ENCODE measurements around the gene SGK1. TPM values are rescaled to one million over a fixed set of nuclear protein-coding genes. Genes with fewer than 3 reads are reported as not detected.

Gene SGK1
- total and polyA plus RNA-seq, 10 of the 15 experiments (the other 5 are each of a cell fraction or from before 2014, with no cell fraction given) = 0.62 to 5.1 (median 2.9) TPM

GRCh38 chr6:134254118-134254517 is 63.8 kb downstream of the SGK1 start:
- DNase-seq (ENCODE audit: low read depth, low spot score) (no peak), FAIRE-seq (no peak), ATAC-seq (no peak)
- H4K20me1 ChIP-seq (ENCODE audit: control insufficient read depth, insufficient read depth) = no peaks in the 10 kb centered on the region
- no peak overlapping the region for H2AFZ ChIP-seq (ENCODE audit: control insufficient read depth, low read depth, low read length)
- WGBS (ENCODE audit: insufficient coverage, insufficient replicate concordance, low lambda C conversion rate, missing lambda C conversion rate) = 81% methylated on average over 4 of the region's 4 CpGs
- no peak overlapping the region for H3K9ac ChIP-seq (ENCODE audit: control insufficient read depth, insufficient read depth, low read length)
- TF ChIP-seq NFIC (IDR thresholded peaks at IDR 0.05; ENCODE audit: low read depth, low read length) (no peak), TAF1 (IDR thresholded peaks at IDR 0.05; ENCODE audit: borderline replicate concordance, low read depth, low read length) (no peak), ZBED1 (IDR thresholded peaks at IDR 0.05; ENCODE audit: borderline replicate concordance) (no peak), JUND (IDR thresholded peaks at IDR 0.05; ENCODE audit: low read depth, low read length) (no peak), PML (IDR thresholded peaks at IDR 0.05; ENCODE audit: low read length) (no peak), RAD21 (IDR thresholded peaks at IDR 0.05; ENCODE audit: insufficient read depth, low read depth, low read length) (no peak), SMAD5 (IDR thresholded peaks at IDR 0.05; ENCODE audit: low read depth) (no peak), BCL11A (IDR thresholded peaks at IDR 0.05; ENCODE audit: low read depth, low read length) (no peak), PKNOX1 (IDR thresholded peaks at IDR 0.05) (no peak), ZNF622 (IDR thresholded peaks at IDR 0.05) (no peak), TCF7 (IDR thresholded peaks at IDR 0.05; ENCODE audit: borderline replicate concordance) (no peak), ZZZ3 (IDR thresholded peaks at IDR 0.05; ENCODE audit: control insufficient read depth, insufficient read length, low read depth) (no peak)
- TF ChIP-seq, protein P1, sequence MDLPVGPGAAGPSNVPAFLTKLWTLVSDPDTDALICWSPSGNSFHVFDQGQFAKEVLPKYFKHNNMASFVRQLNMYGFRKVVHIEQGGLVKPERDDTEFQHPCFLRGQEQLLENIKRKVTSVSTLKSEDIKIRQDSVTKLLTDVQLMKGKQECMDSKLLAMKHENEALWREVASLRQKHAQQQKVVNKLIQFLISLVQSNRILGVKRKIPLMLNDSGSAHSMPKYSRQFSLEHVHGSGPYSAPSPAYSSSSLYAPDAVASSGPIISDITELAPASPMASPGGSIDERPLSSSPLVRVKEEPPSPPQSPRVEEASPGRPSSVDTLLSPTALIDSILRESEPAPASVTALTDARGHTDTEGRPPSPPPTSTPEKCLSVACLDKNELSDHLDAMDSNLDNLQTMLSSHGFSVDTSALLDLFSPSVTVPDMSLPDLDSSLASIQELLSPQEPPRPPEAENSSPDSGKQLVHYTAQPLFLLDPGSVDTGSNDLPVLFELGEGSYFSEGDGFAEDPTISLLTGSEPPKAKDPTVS (IDR thresholded peaks at IDR 0.05; ENCODE audit: low read depth, low read length) = no peak
- intact Hi-C loops (cut with micrococcal nuclease; ENCODE audit: unreplicated experiment) = no loop called here
- no peaks in the 10 kb centered on the region; the same call in 1 of the 2 replicates for H3K4me1 ChIP-seq (ENCODE audit: control insufficient read depth, insufficient read depth, low read length)
- H3K36me3 ChIP-seq (ENCODE audit: control insufficient read depth in 2 of 2, insufficient read depth in 2 of 2, low read length in 1 of 2) = no peaks in the 10 kb centered on the region
- no TSS peak for BruUV-seq (replicated peaks)
- H3K4me2 ChIP-seq (ENCODE audit: control insufficient read depth, insufficient read depth) = no peak overlapping the region
- no peak overlapping the region for H3K27ac ChIP-seq (ENCODE audit: control insufficient read depth, insufficient read depth)
- in situ Hi-C loops (cut with MboI) = no loop called here
- POLR2A ChIA-PET = no interaction called here
- CTCF ChIA-PET = interaction anchor here (1.4 kb wide), 1 partner anchor 24 kb away, joined by 3 read pairs; no protein-coding TSS in a partner anchor
- SMC1A ChIA-PET (ENCODE audit: uncharacterized antibody, unreplicated experiment) = no interaction called here
- H3K4me3 ChIP-seq = no peak overlapping the region
- H3K9me3 ChIP-seq (replicated peaks; ENCODE audit: control insufficient read depth, insufficient read depth, low read length) = no peaks in the 10 kb centered on the region; the same call in 2 of the 3 replicates
- no peaks in the 10 kb centered on the region; a peak in 1 of 4 replicates for H3K27me3 ChIP-seq (replicated peaks in 1 of 2; ENCODE audit: control insufficient read depth in 2 of 2, insufficient read depth in 2 of 2, low read length in 1 of 2)
- H3K79me2 ChIP-seq (ENCODE audit: control insufficient read depth, insufficient read depth, low read length) = no peaks in the 10 kb centered on the region
- RAD21 ChIA-PET (ENCODE audit: unreplicated experiment) = interaction anchor here (0.6 to 0.9 kb wide), 2 partner anchors 75 to 120 kb away, joined by 3 read pairs; no protein-coding TSS in a partner anchor
